ENCODE measurements around the gene KIF5B.

GRCh38 chr10:32002531-32002930 lies 53.7 kb downstream of the KIF5B start:
- TF ChIP-seq, protein P1, sequence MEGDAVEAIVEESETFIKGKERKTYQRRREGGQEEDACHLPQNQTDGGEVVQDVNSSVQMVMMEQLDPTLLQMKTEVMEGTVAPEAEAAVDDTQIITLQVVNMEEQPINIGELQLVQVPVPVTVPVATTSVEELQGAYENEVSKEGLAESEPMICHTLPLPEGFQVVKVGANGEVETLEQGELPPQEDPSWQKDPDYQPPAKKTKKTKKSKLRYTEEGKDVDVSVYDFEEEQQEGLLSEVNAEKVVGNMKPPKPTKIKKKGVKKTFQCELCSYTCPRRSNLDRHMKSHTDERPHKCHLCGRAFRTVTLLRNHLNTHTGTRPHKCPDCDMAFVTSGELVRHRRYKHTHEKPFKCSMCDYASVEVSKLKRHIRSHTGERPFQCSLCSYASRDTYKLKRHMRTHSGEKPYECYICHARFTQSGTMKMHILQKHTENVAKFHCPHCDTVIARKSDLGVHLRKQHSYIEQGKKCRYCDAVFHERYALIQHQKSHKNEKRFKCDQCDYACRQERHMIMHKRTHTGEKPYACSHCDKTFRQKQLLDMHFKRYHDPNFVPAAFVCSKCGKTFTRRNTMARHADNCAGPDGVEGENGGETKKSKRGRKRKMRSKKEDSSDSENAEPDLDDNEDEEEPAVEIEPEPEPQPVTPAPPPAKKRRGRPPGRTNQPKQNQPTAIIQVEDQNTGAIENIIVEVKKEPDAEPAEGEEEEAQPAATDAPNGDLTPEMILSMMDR (conservative IDR thresholded peaks at IDR 0.05; ENCODE audit: low read depth, low read length) = no peak
- TF ChIP-seq EZH2 (IDR thresholded peaks at IDR 0.05; ENCODE audit: low read length, unreplicated experiment) (no peak), EZH2phosphoT487 (IDR thresholded peaks at IDR 0.05; ENCODE audit: borderline replicate concordance, low read length) (no peak)

Data from PC-3 (cell line).